Activated T-helper 2 cell treated with anti-CD3 and anti-CD28 coated beads, Interferon-gamma antibody, Interleukin-2, Interleukin-4, amounts not matched to agents 10 μg/mL and 5 μg/mL and 100 μg/mL, durations not matched to agents 14 hours and 24 hours and 36 hours (primary cell): Measurements from ENCODE around the gene SGCD. TPM values are rescaled to one million over a fixed set of nuclear protein-coding genes. Genes with fewer than 3 reads are reported as not detected.

ENCODE experiments used
- DNase-seq: peaks from one replicate; pipeline ENCODE4 v3.0.0; 2021; ENCODE audit warnings: low spot score
- H3K27ac Mint-ChIP-seq: one replicate; pipeline ENCODE4 v1.8.0; 2021; ENCODE audit warnings: mixed read lengths
- H3K27me3 Mint-ChIP-seq: one replicate; pipeline ENCODE4 v1.8.0; 2021; ENCODE audit warnings: low read depth, mixed read lengths
- H3K36me3 Mint-ChIP-seq: one replicate; pipeline ENCODE4 v1.8.0; 2021; ENCODE audit warnings: low read depth, mixed read lengths
- H3K4me1 Mint-ChIP-seq: one replicate; pipeline ENCODE4 v1.8.0; 2021; ENCODE audit warnings: low read depth, mixed read lengths
- H3K4me3 Mint-ChIP-seq: one replicate; pipeline ENCODE4 v1.8.0; 2021; ENCODE audit warnings: low read depth, mild to moderate bottlenecking, moderate library complexity, mixed read lengths
- H3K9me3 Mint-ChIP-seq: one replicate; pipeline ENCODE4 v1.8.0; 2021; ENCODE audit warnings: mixed read lengths
- intact Hi-C: fragments of 100-400 bp; cut with micrococcal nuclease; formaldehyde crosslinking; loops from one replicate; pipeline ENCODE4 v1.15.1; 2023
- total RNA-seq: library from RNA; stranded (reverse); gene quantifications from 2 replicates; pipeline ENCODE4 v1.2.3, GENCODE V29; 2022

The SGCD gene
- total RNA-seq, 1 donor from 2014 or later = not detected

GRCh38 chr5:156669416-156669815, 342.5 kb downstream of the SGCD start:
- H3K4me1 Mint-ChIP-seq = no peaks in the 10 kb centered on the region
- H3K4me3 Mint-ChIP-seq = no peak overlapping the region
- no peak for DNase-seq
- H3K27ac Mint-ChIP-seq = no peak overlapping the region
- intact Hi-C loops = no loop called here
- no peaks in the 10 kb centered on the region for H3K36me3 Mint-ChIP-seq
- no peaks in the 10 kb centered on the region for H3K9me3 Mint-ChIP-seq
- peaks cover 1% of the 10 kb centered on the region for H3K27me3 Mint-ChIP-seq

- Mint-ChIP-seq H3K4me3 (no peak overlapping the region), H3K4me1 (no peaks in the 10 kb centered on the region), H3K27me3 (peaks cover 1% of the 10 kb centered on the region), H3K36me3 (no peaks in the 10 kb centered on the region), H3K9me3 (no peaks in the 10 kb centered on the region), H3K27ac (no peak overlapping the region)
- intact Hi-C loops = no loop called here
- DNase-seq = no peak
Observed at GRCh38 chr5:156670615-156671014, 343.7 kb downstream of the SGCD start.

GRCh38 chr5:156675395-156675794, 348.4 kb downstream of the SGCD start:
- Mint-ChIP-seq H3K36me3 (no peaks in the 10 kb centered on the region), H3K27ac (no peak overlapping the region), H3K4me1 (no peaks in the 10 kb centered on the region), H3K9me3 (no peaks in the 10 kb centered on the region), H3K4me3 (no peak overlapping the region), H3K27me3 (peaks cover 3% of the 10 kb centered on the region)
- no peak for DNase-seq
- intact Hi-C loops = no loop called here

- H3K4me1 Mint-ChIP-seq = peaks cover 3% of the 10 kb centered on the region
- no peak for DNase-seq
- no peaks in the 10 kb centered on the region for H3K36me3 Mint-ChIP-seq
- no peaks in the 10 kb centered on the region for H3K9me3 Mint-ChIP-seq
- intact Hi-C loops = no loop called here
- H3K4me3 Mint-ChIP-seq = no peak overlapping the region
- H3K27ac Mint-ChIP-seq = no peak overlapping the region
- H3K27me3 Mint-ChIP-seq = peaks cover 13% of the 10 kb centered on the region
Observed at GRCh38 chr5:156677963-156678362, 351.0 kb downstream of the SGCD start.

- no peaks in the 10 kb centered on the region for H3K9me3 Mint-ChIP-seq
- no peak overlapping the region for H3K4me3 Mint-ChIP-seq
- no peaks in the 10 kb centered on the region for H3K36me3 Mint-ChIP-seq
- H3K27me3 Mint-ChIP-seq = peaks cover 17% of the 10 kb centered on the region
- no peak for DNase-seq
- no peak overlapping the region for H3K27ac Mint-ChIP-seq
- intact Hi-C loops = no loop called here
- peaks cover 6% of the 10 kb centered on the region for H3K4me1 Mint-ChIP-seq
Observed at GRCh38 chr5:156678484-156678883, 351.5 kb downstream of the SGCD start.

GRCh38 chr5:156680831-156681230, 353.9 kb downstream of the SGCD start:
- Mint-ChIP-seq H3K27ac (no peak overlapping the region), H3K36me3 (no peaks in the 10 kb centered on the region), H3K4me3 (no peak overlapping the region), H3K9me3 (no peaks in the 10 kb centered on the region), H3K27me3 (peaks cover 22% of the 10 kb centered on the region), H3K4me1 (peaks cover 6% of the 10 kb centered on the region)
- intact Hi-C loops = no loop called here
- DNase-seq = no peak

- H3K4me3 Mint-ChIP-seq = no peak overlapping the region
- H3K9me3 Mint-ChIP-seq = no peaks in the 10 kb centered on the region
- peaks cover 6% of the 10 kb centered on the region for H3K4me1 Mint-ChIP-seq
- H3K27me3 Mint-ChIP-seq = peaks cover 22% of the 10 kb centered on the region
- no peak for DNase-seq
- H3K36me3 Mint-ChIP-seq = no peaks in the 10 kb centered on the region
- intact Hi-C loops = no loop called here
- no peak overlapping the region for H3K27ac Mint-ChIP-seq
Observed at GRCh38 chr5:156681265-156681664, 354.3 kb downstream of the SGCD start.

- intact Hi-C loops = no loop called here
- DNase-seq = no peak
- H3K27ac Mint-ChIP-seq = no peak overlapping the region
- peaks cover 6% of the 10 kb centered on the region for H3K4me1 Mint-ChIP-seq
- no peak overlapping the region for H3K4me3 Mint-ChIP-seq
- H3K9me3 Mint-ChIP-seq = no peaks in the 10 kb centered on the region
- H3K27me3 Mint-ChIP-seq = peaks cover 32% of the 10 kb centered on the region
- no peaks in the 10 kb centered on the region for H3K36me3 Mint-ChIP-seq
Observed at GRCh38 chr5:156682971-156683370, 356.0 kb downstream of the SGCD start.

GRCh38 chr5:156683509-156683908, 356.5 kb downstream of the SGCD start:
- intact Hi-C loops = no loop called here
- Mint-ChIP-seq H3K4me1 (peaks cover 6% of the 10 kb centered on the region), H3K27ac (no peak overlapping the region), H3K27me3 (peaks cover 34% of the 10 kb centered on the region), H3K4me3 (no peak overlapping the region), H3K36me3 (no peaks in the 10 kb centered on the region), H3K9me3 (no peaks in the 10 kb centered on the region)
- no peak for DNase-seq

- no peaks in the 10 kb centered on the region for H3K9me3 Mint-ChIP-seq
- peaks cover 35% of the 10 kb centered on the region for H3K27me3 Mint-ChIP-seq
- no peaks in the 10 kb centered on the region for H3K36me3 Mint-ChIP-seq
- intact Hi-C loops = no loop called here
- peaks cover 6% of the 10 kb centered on the region for H3K4me1 Mint-ChIP-seq
- no peak for DNase-seq
- H3K4me3 Mint-ChIP-seq = no peak overlapping the region
- no peak overlapping the region for H3K27ac Mint-ChIP-seq
Observed at GRCh38 chr5:156684216-156684615, 357.3 kb downstream of the SGCD start.

- Mint-ChIP-seq H3K27me3 (peaks cover 44% of the 10 kb centered on the region), H3K4me3 (no peak overlapping the region), H3K4me1 (peaks cover 6% of the 10 kb centered on the region)
Observed at GRCh38 chr5:156685481-156685880, 358.5 kb downstream of the SGCD start.

GRCh38 chr5:156686380-156686779, 359.4 kb downstream of the SGCD start:
- H3K27me3 Mint-ChIP-seq = peaks cover 43% of the 10 kb centered on the region

More at GRCh38 chr5:156685481-156685880, 358.5 kb downstream of the SGCD start:
- Mint-ChIP-seq H3K9me3 (no peaks in the 10 kb centered on the region), H3K27ac (no peak overlapping the region), H3K36me3 (no peaks in the 10 kb centered on the region)
- intact Hi-C loops = no loop called here
- DNase-seq = no peak

GRCh38 chr5:156686796-156687195, 359.8 kb downstream of the SGCD start:
- peaks cover 6% of the 10 kb centered on the region for H3K4me1 Mint-ChIP-seq
- no peaks in the 10 kb centered on the region for H3K9me3 Mint-ChIP-seq
- no peak for DNase-seq
- intact Hi-C loops = no loop called here
- no peak overlapping the region for H3K4me3 Mint-ChIP-seq
- H3K27ac Mint-ChIP-seq = no peak overlapping the region
- H3K27me3 Mint-ChIP-seq = peaks cover 42% of the 10 kb centered on the region
- no peaks in the 10 kb centered on the region for H3K36me3 Mint-ChIP-seq

More at GRCh38 chr5:156686380-156686779, 359.4 kb downstream of the SGCD start:
- no peak for DNase-seq
- H3K9me3 Mint-ChIP-seq = no peaks in the 10 kb centered on the region
- H3K4me3 Mint-ChIP-seq = no peak overlapping the region
- intact Hi-C loops = no loop called here
- H3K36me3 Mint-ChIP-seq = no peaks in the 10 kb centered on the region
- H3K4me1 Mint-ChIP-seq = peaks cover 6% of the 10 kb centered on the region
- H3K27ac Mint-ChIP-seq = no peak overlapping the region

GRCh38 chr5:156687514-156687913, 360.6 kb downstream of the SGCD start:
- intact Hi-C loops = no loop called here
- DNase-seq = no peak
- Mint-ChIP-seq H3K9me3 (no peaks in the 10 kb centered on the region), H3K36me3 (no peaks in the 10 kb centered on the region), H3K27ac (no peak overlapping the region), H3K4me1 (peaks cover 6% of the 10 kb centered on the region), H3K4me3 (no peak overlapping the region), H3K27me3 (peaks cover 41% of the 10 kb centered on the region)
